ENCODE results near the gene PCDHGA7. TPM values are rescaled to one million over a fixed set of nuclear protein-coding genes. Genes with fewer than 3 reads are reported as not detected.

The PCDHGA7 gene
- total RNA-seq (2021) = 0.83 and 0.88 TPM in 2 replicates
- long read RNA-seq = 0 reads

DNA sequence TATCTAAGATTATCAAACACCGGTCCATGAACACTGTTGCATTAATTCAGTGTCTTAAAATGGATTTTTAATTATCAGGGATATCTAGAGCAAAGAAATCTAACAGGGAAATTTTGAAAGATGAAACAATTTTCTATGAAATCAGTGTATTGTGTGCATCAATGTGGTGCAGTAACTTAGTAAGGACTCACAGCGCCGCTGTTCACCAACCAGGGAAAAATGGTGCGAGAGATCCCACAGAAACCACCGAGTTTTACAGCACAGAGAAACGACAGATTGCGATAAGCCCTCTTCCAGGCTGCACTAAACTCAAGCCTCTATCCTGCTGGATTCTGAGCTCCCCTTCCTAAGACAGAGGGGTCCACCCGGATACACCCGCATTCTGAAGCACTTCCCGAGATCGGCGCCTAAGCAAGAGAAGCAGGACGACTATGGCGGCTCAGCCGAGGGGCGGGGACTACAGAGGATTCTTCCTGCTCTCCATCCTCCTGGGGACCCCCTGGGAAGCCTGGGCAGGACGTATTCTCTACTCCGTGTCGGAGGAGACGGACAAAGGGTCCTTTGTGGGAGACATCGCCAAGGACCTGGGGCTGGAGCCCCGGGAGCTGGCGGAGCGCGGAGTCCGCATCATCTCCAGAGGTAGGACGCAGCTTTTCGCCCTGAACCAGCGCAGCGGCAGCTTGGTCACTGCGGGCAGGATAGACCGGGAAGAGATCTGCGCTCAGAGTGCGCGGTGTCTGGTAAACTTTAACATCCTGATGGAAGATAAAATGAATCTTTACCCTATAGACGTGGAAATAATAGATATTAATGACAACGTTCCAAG is at the start of gene PCDHGA7:
PCDHGA7 (plus strand) TSS at position 274 of the 826 bp plus-strand sequence; CDS start at position 432, 158 bp downstream.
- Mint-ChIP-seq H3K27ac (no peak within 1 kb of the TSS), H3K9me3 (peaks cover 66% of the 10 kb centered on the region in 2 experiments), H3K4me3 (no peak within 1 kb of the TSS), H3K4me1 (no peaks in the 10 kb centered on the region), H3K27me3 (ENCODE audit: low read depth) (peaks cover 5% of the 10 kb centered on the region; the same call in 1 of the 2 replicates), H3K36me3 (ENCODE audit: insufficient read depth in 1 of 3, low read depth in 3 of 3) (peaks cover 12 to 34% (median 22%) of the 10 kb centered on the region in 3 experiments; a peak in 6 of 7 replicates)
- Histone ChIP-seq H2BK120ac (ENCODE audit: low read depth, low read length, poor library complexity, severe bottlenecking) (no peak within 1 kb of the TSS), H3K79me1 (ENCODE audit: insufficient read depth, low read depth, low read length, poor library complexity, severe bottlenecking) (no peaks in the 10 kb centered on the region), H3K14ac (ENCODE audit: insufficient read depth, low read length) (no peak within 1 kb of the TSS), H2AK5ac (ENCODE audit: insufficient read length, low read length) (no peak within 1 kb of the TSS), H4K8ac (replicated peaks; ENCODE audit: insufficient read length, low read depth, low read length) (no peak within 1 kb of the TSS), H2BK15ac (ENCODE audit: low read depth, low read length) (no peak within 1 kb of the TSS), H2BK12ac (ENCODE audit: insufficient read length, low read depth, low read length) (no peak within 1 kb of the TSS), H3K9me3 (ENCODE audit: control insufficient read depth, low read depth, low read length) (peaks cover 21% of the 10 kb centered on the region), H3K27ac (ENCODE audit: insufficient read length, low read depth, low read length) (no peak within 1 kb of the TSS), H3K23ac (ENCODE audit: insufficient read length, low read depth, low read length) (no peak within 1 kb of the TSS), H3K9ac (ENCODE audit: extremely low read depth, insufficient read length, low read length) (no peak within 1 kb of the TSS), H3K4ac (ENCODE audit: low read depth, low read length) (no peak within 1 kb of the TSS), H3K18ac (ENCODE audit: insufficient read length, low read depth, low read length) (no peak within 1 kb of the TSS), H3K27me3 (ENCODE audit: insufficient read depth, low read length) (no peaks in the 10 kb centered on the region), H3K4me2 (ENCODE audit: insufficient read depth, insufficient read length, low read length) (no peak within 1 kb of the TSS), H4K91ac (ENCODE audit: insufficient read length, low read depth, low read length) (no peak within 1 kb of the TSS), H3K4me1 (ENCODE audit: insufficient read depth, low read length) (no peaks in the 10 kb centered on the region), H3K56ac (ENCODE audit: insufficient read length, low read depth, low read length) (no peak within 1 kb of the TSS), H4K5ac (ENCODE audit: insufficient read length, low read depth, low read length) (no peak within 1 kb of the TSS), H4K20me1 (ENCODE audit: control insufficient read depth, insufficient read depth, insufficient read length) (no peaks in the 10 kb centered on the region), H2BK5ac (ENCODE audit: insufficient read length, low read length) (no peak within 1 kb of the TSS), H2BK20ac (ENCODE audit: low read depth, low read length, poor library complexity, severe bottlenecking) (no peak within 1 kb of the TSS), H2AFZ (ENCODE audit: low read length) (no peak within 1 kb of the TSS), H3K23me2 (ENCODE audit: insufficient read length, low read depth, low read length, poor library complexity, severe bottlenecking) (no peaks in the 10 kb centered on the region), H3T11ph (ENCODE audit: low read length) (no peak within 1 kb of the TSS), H3K79me2 (ENCODE audit: insufficient read depth, low read length) (no peaks in the 10 kb centered on the region)
- TF ChIP-seq, protein P1, sequence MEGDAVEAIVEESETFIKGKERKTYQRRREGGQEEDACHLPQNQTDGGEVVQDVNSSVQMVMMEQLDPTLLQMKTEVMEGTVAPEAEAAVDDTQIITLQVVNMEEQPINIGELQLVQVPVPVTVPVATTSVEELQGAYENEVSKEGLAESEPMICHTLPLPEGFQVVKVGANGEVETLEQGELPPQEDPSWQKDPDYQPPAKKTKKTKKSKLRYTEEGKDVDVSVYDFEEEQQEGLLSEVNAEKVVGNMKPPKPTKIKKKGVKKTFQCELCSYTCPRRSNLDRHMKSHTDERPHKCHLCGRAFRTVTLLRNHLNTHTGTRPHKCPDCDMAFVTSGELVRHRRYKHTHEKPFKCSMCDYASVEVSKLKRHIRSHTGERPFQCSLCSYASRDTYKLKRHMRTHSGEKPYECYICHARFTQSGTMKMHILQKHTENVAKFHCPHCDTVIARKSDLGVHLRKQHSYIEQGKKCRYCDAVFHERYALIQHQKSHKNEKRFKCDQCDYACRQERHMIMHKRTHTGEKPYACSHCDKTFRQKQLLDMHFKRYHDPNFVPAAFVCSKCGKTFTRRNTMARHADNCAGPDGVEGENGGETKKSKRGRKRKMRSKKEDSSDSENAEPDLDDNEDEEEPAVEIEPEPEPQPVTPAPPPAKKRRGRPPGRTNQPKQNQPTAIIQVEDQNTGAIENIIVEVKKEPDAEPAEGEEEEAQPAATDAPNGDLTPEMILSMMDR (conservative IDR thresholded peaks at IDR 0.05) = no peak
- no CpG with 5 or more reads among the region's 37 CpGs for WGBS (ENCODE audit: extremely low coverage, insufficient read length, low lambda C conversion rate)
- no peak for DNase-seq
